22Rv1 (cell line): Measurements from ENCODE around the gene DTL.

Experiments
- ZFX ChIP-seq: fragments of 450-650 bp; IDR thresholded peaks from 2 replicates; pipeline ENCODE4 v1.6.1; 2017; ENCODE audit warnings: antibody characterized with exemption, borderline replicate concordance
- TF ChIP-seq, protein P1 (sequence below): fragments of 450-650 bp; IDR thresholded peaks from 2 replicates; pipeline ENCODE4 v1.5.1; 2017; ENCODE audit warnings: mild to moderate bottlenecking

DNA sequence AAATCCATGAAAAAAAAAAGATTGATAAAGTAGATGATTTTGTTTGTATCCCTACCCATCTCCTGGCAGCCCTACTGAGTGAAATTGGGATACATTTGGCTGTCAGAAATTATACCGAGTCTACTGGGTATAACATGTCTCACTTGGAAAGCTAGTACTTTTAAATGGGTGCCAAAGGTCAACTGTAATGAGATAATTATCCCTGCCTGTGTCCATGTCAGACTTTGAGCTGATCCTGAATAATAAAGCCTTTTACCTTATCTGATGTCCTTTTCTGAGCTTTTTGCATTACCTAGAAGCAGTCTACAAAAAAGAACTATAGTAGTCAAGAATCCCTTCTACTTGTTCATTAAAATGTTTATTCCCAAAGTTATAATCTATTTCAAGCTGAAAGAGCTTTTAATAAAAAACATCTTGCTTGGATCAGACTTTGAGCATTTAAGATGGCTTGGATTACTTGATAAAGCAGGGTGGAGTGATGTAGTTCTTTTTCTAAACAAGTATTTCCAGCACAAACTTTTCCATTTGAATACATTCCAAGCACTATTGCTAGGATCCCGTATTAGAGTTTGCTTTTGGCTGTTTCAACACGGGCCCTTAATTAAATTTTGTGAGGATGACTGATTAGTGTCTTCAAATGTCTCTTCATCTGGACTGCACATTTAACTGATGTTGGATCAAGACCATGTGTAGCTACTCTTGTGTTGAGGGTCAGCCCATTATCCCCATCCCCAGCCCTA, 69.2 kb downstream of the DTL start:
- TF ChIP-seq, protein P1, sequence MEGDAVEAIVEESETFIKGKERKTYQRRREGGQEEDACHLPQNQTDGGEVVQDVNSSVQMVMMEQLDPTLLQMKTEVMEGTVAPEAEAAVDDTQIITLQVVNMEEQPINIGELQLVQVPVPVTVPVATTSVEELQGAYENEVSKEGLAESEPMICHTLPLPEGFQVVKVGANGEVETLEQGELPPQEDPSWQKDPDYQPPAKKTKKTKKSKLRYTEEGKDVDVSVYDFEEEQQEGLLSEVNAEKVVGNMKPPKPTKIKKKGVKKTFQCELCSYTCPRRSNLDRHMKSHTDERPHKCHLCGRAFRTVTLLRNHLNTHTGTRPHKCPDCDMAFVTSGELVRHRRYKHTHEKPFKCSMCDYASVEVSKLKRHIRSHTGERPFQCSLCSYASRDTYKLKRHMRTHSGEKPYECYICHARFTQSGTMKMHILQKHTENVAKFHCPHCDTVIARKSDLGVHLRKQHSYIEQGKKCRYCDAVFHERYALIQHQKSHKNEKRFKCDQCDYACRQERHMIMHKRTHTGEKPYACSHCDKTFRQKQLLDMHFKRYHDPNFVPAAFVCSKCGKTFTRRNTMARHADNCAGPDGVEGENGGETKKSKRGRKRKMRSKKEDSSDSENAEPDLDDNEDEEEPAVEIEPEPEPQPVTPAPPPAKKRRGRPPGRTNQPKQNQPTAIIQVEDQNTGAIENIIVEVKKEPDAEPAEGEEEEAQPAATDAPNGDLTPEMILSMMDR: no peak
- no peak for TF ChIP-seq ZFX
